Stimulated activated naive B cell treated with anti-CD40 and anti-IgM and Interleukin-4, amounts not matched to agents 10 μg/mL and 1 μg/mL and 100 μg/mL, for 72 hours (primary cell): Measurements from ENCODE around the gene EP400.

ENCODE experiments used
- ATAC-seq, 2 donors: fragments of 150-1000 bp; cut with Tn5 transposase; replicated peaks; 2 replicates each; pipeline ENCODE4 v1.10.0; 2021; ENCODE audit warnings: moderate library complexity in 1 of 2
- DNase-seq: peaks from one replicate; pipeline ENCODE4 v3.0.0; 2021
- H3K27ac Mint-ChIP-seq: one replicate; pipeline ENCODE4 v1.8.0; 2022; ENCODE audit warnings: mild to moderate bottlenecking, mixed read lengths
- H3K27me3 Mint-ChIP-seq, 2 donors: one replicate each; pipeline ENCODE4 v1.8.0; 2022; ENCODE audit warnings: mixed read lengths in 2 of 2
- H3K36me3 Mint-ChIP-seq, 2 donors: one replicate each; pipeline ENCODE4 v1.8.0; 2022; ENCODE audit warnings: mixed read lengths in 2 of 2, mild to moderate bottlenecking in 1 of 2
- H3K4me1 Mint-ChIP-seq, 2 donors: one replicate each; pipeline ENCODE4 v1.8.0; 2022; ENCODE audit warnings: mixed read lengths in 2 of 2, mild to moderate bottlenecking in 1 of 2
- H3K4me3 Mint-ChIP-seq, 2 donors: one replicate each; pipeline ENCODE4 v1.8.0; 2022; ENCODE audit warnings: mild to moderate bottlenecking in 2 of 2, mixed read lengths in 2 of 2, moderate library complexity in 1 of 2
- H3K9me3 Mint-ChIP-seq, 2 donors: one replicate each; pipeline ENCODE4 v1.8.0; 2022; ENCODE audit warnings: mixed read lengths in 2 of 2, mild to moderate bottlenecking in 1 of 2

EP400 gene

DNA sequence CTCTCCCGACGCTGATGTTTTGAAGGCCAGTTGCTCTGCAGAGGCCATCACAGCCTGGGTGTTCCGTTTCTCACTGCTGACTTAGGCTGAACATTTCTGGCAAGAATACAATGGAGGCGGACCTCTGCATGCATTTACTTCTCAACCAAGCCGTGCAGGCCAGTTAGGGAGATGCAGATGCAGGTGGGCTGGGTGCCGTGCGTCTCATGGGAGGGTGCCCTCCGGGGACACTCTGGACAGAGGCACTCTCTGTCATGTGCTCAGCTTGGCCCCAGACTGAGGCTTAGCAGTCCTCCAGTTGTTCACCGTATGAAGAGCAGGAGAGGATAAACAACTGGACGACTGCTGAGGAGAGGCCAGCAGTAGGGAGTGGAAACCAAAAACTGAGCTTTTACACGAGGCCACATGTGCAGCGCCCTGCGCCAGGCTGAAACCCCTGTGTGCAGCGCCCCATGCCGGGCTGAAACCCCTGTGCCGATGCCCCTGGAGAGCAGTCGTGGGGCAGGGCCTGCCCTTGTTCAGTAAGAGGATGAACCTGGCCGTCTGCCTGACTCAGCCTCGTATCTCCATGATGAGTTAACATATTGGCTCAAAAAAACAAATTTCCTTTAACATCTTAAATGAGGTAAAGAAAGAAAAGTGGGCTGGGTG, 162.0 kb downstream of the EP400 start:
- DNase-seq (no peak), ATAC-seq (no peak)
- Mint-ChIP-seq H3K4me3 (no peak overlapping the region), H3K36me3 (peaks cover 29 to 47% of the 10 kb centered on the region in 2 donors), H3K9me3 (no peaks in the 10 kb centered on the region), H3K27me3 (no peaks in the 10 kb centered on the region), H3K27ac (no peak overlapping the region), H3K4me1 (no peaks in the 10 kb centered on the region)

GRCh38 chr12:132114667-132115066, 164.9 kb downstream of the EP400 start:
- H3K36me3 Mint-ChIP-seq: peaks cover 30 to 42% of the 10 kb centered on the region in 2 donors
- no peaks in the 10 kb centered on the region for H3K9me3 Mint-ChIP-seq
- ATAC-seq (no peak), DNase-seq (no peak)
- no peak overlapping the region for H3K27ac Mint-ChIP-seq
- no peaks in the 10 kb centered on the region for H3K27me3 Mint-ChIP-seq
- no peak overlapping the region for H3K4me3 Mint-ChIP-seq
- H3K4me1 Mint-ChIP-seq: no peaks in the 10 kb centered on the region

DNA sequence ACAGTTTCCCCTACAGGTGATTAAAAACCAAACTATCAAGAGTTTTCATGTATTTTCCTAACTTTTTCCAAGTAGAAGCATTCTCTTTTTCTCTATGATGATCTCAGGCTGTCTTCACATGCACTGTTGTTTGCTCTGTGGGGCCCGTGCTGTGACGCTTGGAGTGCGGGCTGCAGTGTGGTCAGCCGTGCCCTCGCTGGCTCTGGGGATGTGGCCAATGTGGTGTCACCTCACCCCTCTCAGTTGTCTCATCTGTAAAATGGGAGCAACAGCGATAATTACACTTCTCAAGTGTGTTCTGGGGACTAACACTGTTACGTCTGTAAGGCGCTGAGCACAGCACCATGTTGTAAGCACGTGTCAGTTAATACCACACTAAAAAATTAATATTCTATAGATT, 165.8 kb downstream of the EP400 start:
- peaks cover 29 to 41% of the 10 kb centered on the region in 2 donors for H3K36me3 Mint-ChIP-seq
- H3K4me1 Mint-ChIP-seq: no peaks in the 10 kb centered on the region
- H3K9me3 Mint-ChIP-seq: no peaks in the 10 kb centered on the region
- DNase-seq (no peak), ATAC-seq (no peak)
- no peaks in the 10 kb centered on the region for H3K27me3 Mint-ChIP-seq
- no peak overlapping the region for H3K27ac Mint-ChIP-seq
- no peak overlapping the region for H3K4me3 Mint-ChIP-seq

DNA sequence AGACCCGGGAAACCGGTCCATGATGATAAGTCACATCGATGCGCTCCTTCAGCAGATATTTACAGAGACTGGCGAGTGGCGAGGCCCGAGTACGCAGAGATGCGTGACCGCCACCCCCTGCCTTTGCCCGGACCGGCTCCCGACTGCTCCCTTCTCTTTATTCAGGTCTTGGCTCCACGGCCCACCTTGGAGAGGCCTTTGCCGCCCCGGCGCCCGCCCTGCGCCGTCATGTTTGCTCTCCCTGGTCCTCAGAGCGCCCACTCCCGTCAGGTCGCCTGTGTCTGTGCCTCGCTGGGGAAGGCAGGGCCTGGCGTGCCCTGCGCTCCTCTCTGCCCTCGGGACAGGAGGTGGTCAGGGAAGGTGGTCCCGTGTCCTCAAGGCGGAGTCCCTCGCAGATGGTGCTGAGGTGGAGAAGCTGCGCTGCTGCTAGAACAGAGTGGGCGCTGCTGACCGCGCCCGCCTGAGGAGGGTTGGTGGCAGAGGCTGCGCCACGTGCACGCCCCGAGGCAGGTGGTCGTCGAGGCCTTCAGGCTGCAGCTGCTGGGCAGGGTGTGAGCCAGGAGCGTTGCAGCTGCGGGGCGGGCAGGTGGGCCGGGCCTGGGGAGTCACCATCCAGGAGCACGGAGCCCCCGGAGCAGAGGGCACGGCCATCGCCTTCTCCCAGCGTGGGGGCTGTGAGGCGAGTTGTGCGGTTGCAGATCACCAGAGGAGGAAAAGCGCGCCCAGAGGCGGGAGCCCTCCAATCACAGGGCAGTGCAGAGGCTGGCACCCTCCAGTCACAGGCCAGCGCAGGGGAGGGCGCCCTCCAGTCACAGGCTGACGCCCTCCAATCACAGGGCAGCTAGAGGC, 167.2 kb downstream of the EP400 start:
- no peak for DNase-seq
- H3K27ac Mint-ChIP-seq: no peak overlapping the region
- no peaks in the 10 kb centered on the region for H3K9me3 Mint-ChIP-seq
- peaks cover 25 to 37% of the 10 kb centered on the region in 2 donors for H3K36me3 Mint-ChIP-seq
- H3K4me3 Mint-ChIP-seq: no peak overlapping the region
- no peaks in the 10 kb centered on the region for H3K4me1 Mint-ChIP-seq
- H3K27me3 Mint-ChIP-seq: no peaks in the 10 kb centered on the region
- no peak for ATAC-seq

DNA sequence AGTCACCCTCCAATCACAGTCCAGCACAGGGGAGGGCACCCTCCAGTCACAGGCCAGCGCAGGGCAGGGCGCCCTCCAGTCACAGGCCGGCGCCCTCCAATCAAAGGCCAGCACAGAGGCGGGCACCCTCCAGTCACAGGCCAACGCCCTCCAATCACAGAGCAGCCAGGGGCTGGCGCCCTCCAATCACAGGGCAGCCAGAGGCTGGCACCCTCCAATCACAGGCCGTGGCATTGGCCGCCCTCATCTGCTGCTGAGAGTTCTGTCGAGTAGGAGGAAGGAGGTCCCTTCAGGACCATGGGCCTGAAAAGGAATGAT, 167.8 kb downstream of the EP400 start:
- no peak overlapping the region for H3K27ac Mint-ChIP-seq
- DNase-seq: no peak
- no peaks in the 10 kb centered on the region for H3K27me3 Mint-ChIP-seq
- H3K4me3 Mint-ChIP-seq: no peak overlapping the region
- H3K36me3 Mint-ChIP-seq: peaks cover 27 to 39% of the 10 kb centered on the region in 2 donors
- H3K4me1 Mint-ChIP-seq: no peaks in the 10 kb centered on the region
- H3K9me3 Mint-ChIP-seq: no peaks in the 10 kb centered on the region
- ATAC-seq: no peak

GRCh38 chr12:132118876-132119275, 169.1 kb downstream of the EP400 start:
- Mint-ChIP-seq H3K27ac (no peak overlapping the region), H3K9me3 (no peaks in the 10 kb centered on the region), H3K4me3 (no peak overlapping the region), H3K4me1 (no peaks in the 10 kb centered on the region), H3K36me3 (peaks cover 24 to 39% of the 10 kb centered on the region in 2 donors), H3K27me3 (no peaks in the 10 kb centered on the region)
- DNase-seq (no peak), ATAC-seq (no peak)

GRCh38 chr12:132121283-132121682, 171.5 kb downstream of the EP400 start:
- no peak overlapping the region for H3K4me3 Mint-ChIP-seq
- no peak for DNase-seq
- H3K27me3 Mint-ChIP-seq: no peaks in the 10 kb centered on the region
- no peaks in the 10 kb centered on the region for H3K4me1 Mint-ChIP-seq
- ATAC-seq: no peak
- H3K27ac Mint-ChIP-seq: no peak overlapping the region
- no peaks in the 10 kb centered on the region for H3K9me3 Mint-ChIP-seq
- H3K36me3 Mint-ChIP-seq: peaks cover 30 to 43% of the 10 kb centered on the region in 2 donors

- no peak for DNase-seq
- Mint-ChIP-seq H3K4me3 (no peak overlapping the region), H3K27me3 (no peaks in the 10 kb centered on the region), H3K4me1 (no peaks in the 10 kb centered on the region), H3K27ac (no peak overlapping the region), H3K9me3 (peaks cover 3 to 6% of the 10 kb centered on the region in 2 donors), H3K36me3 (peaks cover 44 to 61% of the 10 kb centered on the region in 2 donors)
- ATAC-seq: no peak
Observed at GRCh38 chr12:132123970-132124765, 174.4 kb downstream of the EP400 start.

- Mint-ChIP-seq H3K9me3 (peaks cover 6 to 9% of the 10 kb centered on the region in 2 donors), H3K4me3 (no peak overlapping the region), H3K36me3 (peaks cover 47 to 69% of the 10 kb centered on the region in 2 donors), H3K4me1 (no peaks in the 10 kb centered on the region), H3K27ac (no peak overlapping the region), H3K27me3 (no peaks in the 10 kb centered on the region)
- DNase-seq (no peak), ATAC-seq (no peak)
Observed at GRCh38 chr12:132124766-132125425, 175.2 kb downstream of the EP400 start.

DNA sequence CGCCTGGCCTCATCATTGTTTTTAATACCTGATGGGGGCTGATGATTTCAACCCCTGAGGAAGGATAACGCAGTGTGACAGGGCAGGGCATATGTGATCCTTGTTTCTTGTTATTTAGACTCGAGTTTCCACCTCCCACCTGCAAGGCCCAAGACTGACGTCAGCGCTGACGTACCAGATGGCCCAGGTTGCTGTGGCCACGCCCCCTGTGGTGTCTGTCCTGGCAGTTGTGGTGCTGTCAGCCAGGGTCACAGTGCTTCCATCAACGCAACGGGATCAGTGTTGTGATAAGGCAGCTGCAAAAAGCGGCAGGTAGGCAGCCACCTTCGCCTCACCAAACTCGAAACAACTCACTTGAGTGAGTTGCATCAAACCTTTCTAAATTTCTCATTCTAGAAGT, 176.0 kb downstream of the EP400 start:
- Mint-ChIP-seq H3K36me3 (peaks cover 45 to 71% of the 10 kb centered on the region in 2 donors), H3K4me1 (no peaks in the 10 kb centered on the region), H3K27me3 (no peaks in the 10 kb centered on the region), H3K4me3 (no peak overlapping the region), H3K9me3 (peaks cover 6 to 9% of the 10 kb centered on the region in 2 donors), H3K27ac (no peak overlapping the region)
- no peak for ATAC-seq
- no peak for DNase-seq

DNA sequence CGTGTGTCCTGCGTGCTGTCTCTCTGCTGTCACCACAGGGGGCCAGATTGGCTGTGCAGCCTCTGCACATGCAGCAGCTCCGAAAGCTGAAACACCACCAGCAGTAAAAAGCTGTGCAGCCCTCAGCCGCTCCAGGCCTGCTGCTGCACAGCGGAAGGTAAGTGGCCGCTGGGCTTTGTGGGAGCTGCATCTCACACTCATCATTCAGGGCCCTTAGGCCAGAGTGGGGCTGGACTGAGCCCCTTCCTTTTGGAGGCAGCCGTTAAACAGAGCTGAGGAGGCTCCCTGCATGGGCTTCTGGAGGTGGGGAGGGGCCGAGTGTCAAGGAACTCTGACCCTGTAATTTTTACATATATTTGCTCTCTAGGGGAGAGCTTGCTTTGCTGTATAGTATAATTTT, 177.3 kb downstream of the EP400 start:
- Mint-ChIP-seq H3K27ac (no peak overlapping the region), H3K9me3 (peaks cover 6 to 9% of the 10 kb centered on the region in 2 donors), H3K4me3 (no peak overlapping the region), H3K27me3 (no peaks in the 10 kb centered on the region), H3K4me1 (no peaks in the 10 kb centered on the region), H3K36me3 (peaks cover 43 to 71% of the 10 kb centered on the region in 2 donors)
- ATAC-seq: no peak
- no peak for DNase-seq

GRCh38 chr12:132129007-132129406, 179.3 kb downstream of the EP400 start:
- H3K4me3 Mint-ChIP-seq: no peak overlapping the region
- H3K27ac Mint-ChIP-seq: no peak overlapping the region
- no peaks in the 10 kb centered on the region for H3K27me3 Mint-ChIP-seq
- H3K9me3 Mint-ChIP-seq: peaks cover 6 to 9% of the 10 kb centered on the region in 2 donors
- no peaks in the 10 kb centered on the region for H3K4me1 Mint-ChIP-seq
- ATAC-seq (no peak), DNase-seq (no peak)
- peaks cover 39 to 63% of the 10 kb centered on the region in 2 donors for H3K36me3 Mint-ChIP-seq

- Mint-ChIP-seq H3K27me3 (no peaks in the 10 kb centered on the region), H3K27ac (peak overlapping the region; percentile 51), H3K36me3 (peaks cover 30 to 50% of the 10 kb centered on the region in 2 donors), H3K4me1 (no peaks in the 10 kb centered on the region), H3K9me3 (peaks cover 6 to 9% of the 10 kb centered on the region in 2 donors), H3K4me3 (no peak overlapping the region)
- no peak for DNase-seq
- no peak for ATAC-seq
Observed at GRCh38 chr12:132130690-132131089, 180.9 kb downstream of the EP400 start.
